ENCODE data around the gene RHOBTB1.

The RHOBTB1 gene

GRCh38 chr10:60903096-60903495 is 40.9 kb downstream of the RHOBTB1 start:
- no peak for DNase-seq

- DNase-seq, result no peak
Observed at GRCh38 chr10:60901561-60902235, 42.3 kb downstream of the RHOBTB1 start.

- no peak for DNase-seq
Observed at GRCh38 chr10:60899266-60899665, 44.7 kb downstream of the RHOBTB1 start.

- no peak for DNase-seq
Observed at GRCh38 chr10:60898321-60898720, 45.7 kb downstream of the RHOBTB1 start.

DNA sequence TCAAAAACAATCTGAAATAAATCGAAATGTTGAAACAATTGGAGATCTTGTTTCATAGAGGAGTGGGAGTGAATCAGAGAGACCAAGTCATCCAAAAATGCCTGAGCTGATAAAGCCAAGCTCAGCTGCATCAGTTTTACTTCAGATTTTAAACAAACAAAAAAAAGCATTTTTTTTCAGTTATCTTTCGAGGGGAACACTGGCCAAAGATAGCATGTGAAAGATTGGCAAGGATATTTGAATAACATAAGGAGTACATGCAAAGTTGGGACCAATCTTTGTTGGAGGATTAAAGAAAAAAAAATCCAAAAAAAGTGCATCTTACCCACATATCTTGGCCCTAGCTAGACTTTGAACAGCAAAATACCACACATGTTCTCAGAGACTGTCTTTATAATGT is 47.2 kb downstream of the RHOBTB1 start:
- no peak for DNase-seq

- DNase-seq, result no peak
Observed at GRCh38 chr10:60896033-60896432, 48.0 kb downstream of the RHOBTB1 start.

DNA sequence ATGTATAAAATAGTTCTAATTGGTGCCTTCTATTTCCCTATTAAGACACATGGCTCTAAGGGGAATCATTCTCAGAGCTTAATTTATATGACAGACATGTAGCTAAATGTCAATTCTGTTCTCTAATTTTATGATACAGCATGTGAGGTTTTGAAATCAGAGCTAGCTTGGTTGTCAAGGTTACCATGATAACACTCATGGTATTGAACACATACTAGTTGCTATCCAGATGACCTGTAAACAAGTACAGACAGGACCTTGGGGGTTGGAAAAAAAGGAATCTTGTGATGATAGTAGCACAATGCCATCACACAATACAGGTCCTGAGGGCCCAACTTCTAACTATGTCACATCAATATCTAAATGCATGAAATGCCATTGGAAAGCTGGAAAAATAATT is 49.2 kb downstream of the RHOBTB1 start:
- no peak for DNase-seq

DNA sequence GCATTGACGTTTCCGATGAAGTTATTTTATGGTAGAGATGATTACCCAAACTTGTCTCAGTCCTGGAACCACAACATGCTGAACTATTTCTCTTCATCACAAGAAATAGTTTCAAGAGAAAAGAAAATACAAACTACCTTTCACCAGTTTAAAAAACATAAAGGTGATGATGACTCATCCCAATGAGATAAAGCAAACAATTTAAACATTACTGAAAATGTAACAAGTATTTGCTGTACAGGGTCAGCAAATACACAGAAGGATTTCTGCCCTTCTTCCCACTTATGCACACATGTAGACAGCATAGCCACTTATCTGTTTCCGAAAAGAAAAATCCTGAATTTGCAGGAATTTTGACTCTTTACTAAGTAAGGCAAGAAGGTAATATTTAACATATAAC is 50.8 kb downstream of the RHOBTB1 start:
- no peak for DNase-seq

DNA sequence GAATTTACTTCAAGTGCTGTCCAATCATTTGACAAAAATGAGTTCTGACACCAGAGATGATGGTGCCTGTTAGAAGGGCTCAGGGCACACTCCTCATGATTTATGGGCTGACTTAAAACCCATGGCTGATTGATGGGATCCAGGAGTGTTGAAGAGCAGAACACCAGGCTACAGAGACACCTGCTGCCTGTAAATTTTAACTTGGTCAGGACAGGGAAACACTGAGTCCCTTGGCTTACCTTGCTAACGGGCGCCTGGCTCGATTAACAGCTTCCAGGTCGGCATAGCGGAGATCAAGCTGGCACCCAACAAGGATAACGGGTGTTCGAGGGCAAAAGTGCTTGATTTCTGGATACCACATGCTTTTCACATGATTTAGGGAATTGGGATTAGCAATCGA is 51.4 kb downstream of the RHOBTB1 start:
- no peak for DNase-seq

GRCh38 chr10:60890811-60891210 is 53.2 kb downstream of the RHOBTB1 start:
- no peak for DNase-seq

GRCh38 chr10:60883187-60883586 is 60.8 kb downstream of the RHOBTB1 start:
- no peak for DNase-seq

GRCh38 chr10:60878224-60878623 is 65.8 kb downstream of the RHOBTB1 start:
- DNase-seq, result no peak

DNA sequence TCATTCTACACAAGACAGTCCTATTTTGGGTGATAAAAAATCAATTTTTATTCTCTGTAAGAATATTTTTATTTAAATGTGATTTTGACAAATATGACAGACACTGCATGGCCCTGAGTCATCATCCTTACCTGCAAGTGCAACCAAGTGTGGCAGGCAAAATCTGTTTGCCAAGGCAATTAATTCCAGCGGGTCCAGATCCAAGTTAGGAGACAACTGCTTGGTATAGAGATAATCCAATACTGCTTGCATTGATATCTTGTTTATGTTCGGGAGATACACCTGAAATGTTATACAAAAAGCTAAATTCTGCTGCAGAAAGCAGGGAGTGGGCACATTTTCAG is 66.2 kb downstream of the RHOBTB1 start:
- no peak for DNase-seq

GRCh38 chr10:60877061-60877776 is 66.8 kb downstream of the RHOBTB1 start:
- no peak for DNase-seq

- no peak for DNase-seq
Observed at GRCh38 chr10:60873758-60874157, 70.2 kb downstream of the RHOBTB1 start.

- DNase-seq, result no peak
Observed at GRCh38 chr10:60872451-60872850, 71.5 kb downstream of the RHOBTB1 start.

DNA sequence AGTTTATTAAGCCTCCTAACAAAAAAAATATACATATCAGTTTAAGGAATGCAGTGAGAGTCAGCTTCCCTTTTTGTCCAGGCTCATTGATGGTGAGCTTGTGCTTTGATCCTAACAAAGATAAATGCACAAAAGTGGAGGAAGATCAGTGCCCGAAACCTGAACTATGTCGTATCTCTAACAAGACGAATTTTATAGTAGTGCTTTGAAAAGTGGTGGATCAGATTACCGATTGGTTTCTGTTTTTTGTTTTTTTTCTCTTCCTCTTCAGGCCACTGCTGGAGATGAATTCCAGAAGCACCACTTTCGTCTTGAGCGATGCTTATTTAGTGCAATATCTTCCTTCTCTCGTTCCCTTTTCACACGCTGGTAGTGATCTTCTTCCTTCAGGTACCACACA is 72.8 kb downstream of the RHOBTB1 start:
- no peak for DNase-seq

GRCh38 chr10:60870803-60871202 is 73.2 kb downstream of the RHOBTB1 start:
- no peak for DNase-seq

- no peak for DNase-seq
Observed at GRCh38 chr10:60870416-60870728, 73.6 kb downstream of the RHOBTB1 start.

- no peak for DNase-seq
Observed at GRCh38 chr10:60869652-60870415, 74.2 kb downstream of the RHOBTB1 start.

DNA sequence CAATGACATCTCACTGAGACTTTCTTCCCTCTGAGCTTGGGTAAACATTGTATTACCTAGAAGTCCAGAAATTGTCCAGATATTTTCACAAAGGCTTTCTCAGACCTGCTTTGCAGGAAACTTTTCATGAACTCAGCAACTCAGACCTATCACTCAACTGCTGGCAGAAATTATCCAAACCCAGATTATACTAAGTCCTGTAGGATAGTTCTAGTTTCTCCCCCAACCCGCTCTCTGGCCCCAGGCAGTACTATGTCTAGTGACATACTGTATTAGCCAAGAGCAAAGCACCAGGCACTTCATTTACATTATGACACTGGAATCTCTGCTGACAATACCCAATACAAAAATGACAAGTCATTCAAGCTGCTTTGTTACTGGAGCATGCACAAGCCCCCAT is 75.0 kb downstream of the RHOBTB1 start:
- no peak for DNase-seq

DNA sequence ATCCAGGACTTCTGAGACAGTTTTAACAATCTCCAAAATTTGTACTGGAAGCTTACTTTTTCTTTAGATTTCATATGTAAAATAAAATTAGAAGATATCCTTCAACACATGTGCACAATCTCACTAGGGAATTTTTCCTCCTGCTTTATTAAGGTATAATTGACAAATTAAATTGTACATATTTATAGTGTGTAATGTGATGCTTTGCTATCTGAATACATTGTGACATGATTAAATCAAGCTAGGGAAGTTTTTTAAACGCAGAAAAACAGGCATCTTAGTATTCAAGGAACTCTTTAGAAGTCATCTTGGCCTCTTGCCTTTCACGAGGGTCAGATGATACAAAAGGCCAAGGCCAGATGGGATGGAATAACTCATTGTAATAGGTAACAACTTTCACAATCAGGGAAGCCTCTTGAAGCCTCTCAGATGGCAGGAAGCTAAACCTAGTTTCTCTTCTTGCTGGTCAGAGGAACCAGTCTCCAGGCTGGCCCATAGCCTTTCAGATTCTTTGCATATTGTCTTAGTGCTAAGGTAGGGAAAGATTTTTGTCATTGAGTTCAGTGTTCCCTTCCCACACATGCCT is 78.7 kb downstream of the RHOBTB1 start:
- DNase-seq, result no peak

DNA sequence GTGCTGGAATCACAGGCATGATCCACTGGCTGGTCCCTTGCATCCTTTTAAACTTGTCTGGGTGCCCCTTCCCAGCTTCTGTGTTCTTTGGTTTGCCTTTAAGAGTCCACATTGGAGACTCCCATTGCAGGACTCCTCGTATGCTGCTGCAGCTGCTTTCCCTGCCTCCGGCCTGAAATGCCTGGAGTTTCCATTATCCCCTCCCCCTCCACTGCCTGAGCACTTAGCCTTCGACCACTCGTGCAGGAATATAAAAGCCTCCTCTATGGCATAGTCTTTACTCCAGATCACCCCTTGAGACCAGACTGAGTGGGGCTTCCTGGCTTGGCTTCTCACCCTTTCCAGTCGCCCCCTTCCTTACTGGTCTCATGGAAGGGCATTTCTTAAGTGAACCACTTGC is 80.2 kb downstream of the RHOBTB1 start:
- DNase-seq, result no peak

GRCh38 chr10:60862517-60862916 is 81.5 kb downstream of the RHOBTB1 start:
- no peak for DNase-seq

Measured in stimulated activated CD8-positive, alpha-beta memory T cell treated with anti-CD3 and anti-CD28 coated beads, Interleukin-4, amount 100 ng/mL, for 48 hours (primary cell).